GM21825 (cell line): ENCODE data around the gene UGT2A2.

ENCODE experiments used
- ATAC-seq: cut with Tn5 transposase; IDR thresholded peaks from one replicate; pipeline ENCODE4 v1.9.1; 2021; ENCODE audit warnings: mild to moderate bottlenecking, moderate library complexity; ENCODE audit not compliant: unreplicated experiment

UGT2A2 gene

DNA sequence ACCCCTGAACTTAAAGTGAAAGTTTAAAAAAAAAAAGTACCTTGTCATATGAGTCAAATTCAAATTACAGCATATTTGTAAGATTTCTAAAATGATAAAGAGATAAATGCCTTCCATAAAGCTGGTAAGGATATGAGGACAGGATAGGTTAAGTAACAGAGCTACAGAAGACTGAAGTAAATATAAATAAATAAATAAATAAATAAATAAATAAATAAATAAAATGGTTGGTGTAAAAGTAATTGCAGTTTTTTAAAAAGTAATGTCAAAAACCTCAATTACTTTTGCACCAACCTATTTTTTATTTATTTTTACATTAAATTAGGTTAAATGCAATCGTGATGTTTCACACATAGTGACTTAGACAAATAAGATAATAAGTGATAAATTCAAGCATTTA lies 62.2 kb downstream of the UGT2A2 start:
- no peak for ATAC-seq

DNA sequence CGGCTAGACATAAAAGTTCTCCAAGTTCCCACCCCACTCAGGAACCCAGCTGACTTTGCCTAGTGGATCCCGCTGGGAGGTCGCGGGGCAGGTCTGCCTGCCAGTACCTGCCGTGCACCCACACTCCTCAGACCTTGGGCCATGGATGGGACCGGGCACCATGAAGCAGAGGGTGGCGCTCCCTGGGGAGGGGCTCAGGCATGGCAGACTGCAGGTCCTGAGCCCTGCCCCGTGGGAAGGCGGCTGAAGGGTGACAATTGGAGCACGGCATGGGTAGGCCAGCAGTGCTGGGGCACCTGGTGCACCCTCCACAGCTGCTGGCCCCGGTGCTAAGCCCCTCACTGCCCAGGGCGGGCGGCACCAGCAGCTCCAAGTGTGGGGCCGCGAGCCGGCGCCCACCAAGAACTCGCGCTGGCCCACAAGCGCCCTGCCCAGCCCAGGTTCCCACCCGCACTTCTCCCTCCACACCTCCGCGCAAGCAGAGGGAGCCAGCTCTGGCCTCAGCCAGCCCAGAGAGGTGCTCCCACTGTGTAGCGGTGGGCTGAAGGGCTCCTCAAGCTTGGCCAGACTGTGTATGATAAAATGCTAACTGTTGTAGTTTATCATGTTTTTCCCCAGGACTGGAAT lies 63.1 kb downstream of the UGT2A2 start:
- no peak for ATAC-seq

DNA sequence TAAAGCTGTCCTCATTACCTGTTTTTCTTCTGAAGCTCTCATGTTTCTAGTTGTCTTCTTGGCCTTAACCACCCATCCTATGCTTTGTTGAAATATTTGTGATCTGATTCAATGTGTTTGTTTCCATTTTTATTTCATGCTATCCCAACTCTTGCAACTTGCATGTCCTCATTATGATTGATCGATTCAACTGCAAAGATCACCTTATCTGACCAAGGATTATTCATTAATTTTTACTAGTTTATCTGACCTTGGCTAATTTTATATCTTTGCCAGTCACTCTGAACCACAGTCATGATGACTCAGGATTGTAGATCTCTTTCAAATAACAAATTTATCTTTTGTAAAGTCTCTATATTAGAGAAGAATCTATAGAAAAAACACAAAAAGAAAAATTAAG lies 70.7 kb downstream of the UGT2A2 start:
- no peak for ATAC-seq

DNA sequence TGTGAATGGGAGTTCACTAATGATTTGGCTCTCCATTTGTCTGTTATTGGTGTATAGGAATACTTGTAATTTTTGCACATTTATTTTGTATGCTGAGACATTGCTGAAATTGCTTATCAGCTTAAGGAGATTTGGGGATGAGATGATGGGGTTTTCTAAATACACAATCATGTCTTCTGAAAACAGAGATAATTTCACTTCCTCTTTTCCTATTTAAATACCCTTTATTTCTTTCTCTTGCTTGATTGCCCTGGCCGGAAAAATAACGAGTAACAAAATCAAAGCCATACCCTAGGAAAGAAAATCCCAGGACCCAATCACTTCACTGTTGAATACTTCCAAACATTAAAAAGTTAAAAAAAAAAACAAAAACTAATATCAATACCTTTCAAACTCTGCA lies 76.0 kb downstream of the UGT2A2 start:
- ATAC-seq = no peak

GRCh38 chr4:69549651-69550050 lies 89.8 kb downstream of the UGT2A2 start:
- no peak for ATAC-seq

DNA sequence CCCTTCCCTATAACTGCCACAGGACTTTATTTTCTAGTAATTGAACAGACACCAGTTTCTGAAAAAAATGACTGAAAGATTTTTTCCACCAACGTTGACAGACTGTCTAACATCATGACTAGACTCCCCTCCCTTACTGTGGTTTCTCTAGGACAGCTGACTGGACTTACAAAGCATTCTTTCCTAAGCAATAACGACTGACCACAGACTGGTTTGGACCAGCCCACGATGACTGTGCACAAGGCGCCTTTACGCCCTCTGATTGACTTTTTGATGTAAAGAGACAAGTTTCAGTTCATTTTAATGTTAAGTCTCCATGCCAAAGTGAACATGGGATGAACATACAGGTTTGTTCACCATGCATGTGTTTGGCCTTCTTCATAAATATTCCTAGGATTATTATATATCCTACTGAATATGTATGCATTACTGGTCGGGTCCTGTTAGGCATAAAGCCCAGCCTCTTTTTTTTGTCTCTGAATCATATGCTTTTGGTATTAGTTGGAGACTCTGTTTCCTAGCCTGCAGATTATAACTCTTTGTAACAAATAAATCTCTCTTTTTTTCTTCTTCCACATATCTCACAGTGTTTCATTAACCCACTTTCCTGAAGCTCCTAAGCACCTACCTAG lies 93.2 kb downstream of the UGT2A2 start:
- ATAC-seq = no peak
